ENCODE data around the gene TWIST2. TPM values are rescaled to one million over a fixed set of nuclear protein-coding genes. Genes with fewer than 3 reads are reported as not detected.

TWIST2 gene
- total and polyA plus RNA-seq, 10 of the 15 experiments (the other 5 are each of a cell fraction or from before 2014, with no cell fraction given): not detected

GRCh38 chr2:238873381-238873801 is 25.5 kb downstream of the TWIST2 start:
- SMC1A ChIA-PET (ENCODE audit: uncharacterized antibody, unreplicated experiment): no interaction called here
- H3K4me1 ChIP-seq (ENCODE audit: control insufficient read depth, insufficient read depth, low read length): no peaks in the 10 kb centered on the region
- DNase-seq (ENCODE audit: low read depth, low spot score) (no peak), ATAC-seq (no peak), FAIRE-seq (no peak)
- H3K27ac ChIP-seq (ENCODE audit: control insufficient read depth, insufficient read depth): no peak overlapping the region
- BruUV-seq (replicated peaks): no TSS peak
- H4K20me1 ChIP-seq (ENCODE audit: control insufficient read depth, insufficient read depth): no peaks in the 10 kb centered on the region
- H3K9ac ChIP-seq (ENCODE audit: control insufficient read depth, insufficient read depth, low read length): no peak overlapping the region
- H3K4me3 ChIP-seq: no peak overlapping the region
- no peak overlapping the region for H3K4me2 ChIP-seq (ENCODE audit: control insufficient read depth, insufficient read depth)
- intact Hi-C loops (cut with micrococcal nuclease; ENCODE audit: unreplicated experiment) (no loop called here), in situ Hi-C loops (cut with MboI) (no loop called here)
- no peaks in the 10 kb centered on the region for H3K79me2 ChIP-seq (ENCODE audit: control insufficient read depth, insufficient read depth, low read length)
- H2AFZ ChIP-seq (ENCODE audit: control insufficient read depth, low read depth, low read length): no peak overlapping the region
- POLR2A ChIA-PET: no interaction called here
- CTCF ChIA-PET: interaction anchor here (0.8 kb wide), 1 partner anchor 177 kb away, joined by 3 read pairs; no protein-coding TSS in a partner anchor
- 43% methylated on average over 16 of the region's 16 CpGs for WGBS (ENCODE audit: insufficient coverage, insufficient replicate concordance, low lambda C conversion rate, missing lambda C conversion rate)
- no peaks in the 10 kb centered on the region; the same call in 2 of the 3 replicates for H3K9me3 ChIP-seq (replicated peaks; ENCODE audit: control insufficient read depth, insufficient read depth, low read length)
- RAD21 ChIA-PET (ENCODE audit: unreplicated experiment): no interaction called here
- no peak for TF ChIP-seq SKIL (IDR thresholded peaks at IDR 0.05; ENCODE audit: low read depth, poor library complexity, severe bottlenecking)
- peak; percentile 42; the same call in 1 of the 2 replicates for TF ChIP-seq PAX5 (IDR thresholded peaks at IDR 0.05; ENCODE audit: borderline replicate concordance, low read depth, low read length)
- no peaks in the 10 kb centered on the region for H3K36me3 ChIP-seq (ENCODE audit: control insufficient read depth in 2 of 2, insufficient read depth in 2 of 2, low read length in 1 of 2)
- no peaks in the 10 kb centered on the region; a peak in 1 of 4 replicates for H3K27me3 ChIP-seq (replicated peaks in 1 of 2; ENCODE audit: control insufficient read depth in 2 of 2, insufficient read depth in 2 of 2, low read length in 1 of 2)

GRCh38 chr2:238873841-238874240 is 26.0 kb downstream of the TWIST2 start:
- H3K79me2 ChIP-seq (ENCODE audit: control insufficient read depth, insufficient read depth, low read length): no peaks in the 10 kb centered on the region
- H3K36me3 ChIP-seq (ENCODE audit: control insufficient read depth in 2 of 2, insufficient read depth in 2 of 2, low read length in 1 of 2): no peaks in the 10 kb centered on the region
- no peak overlapping the region for H3K27ac ChIP-seq (ENCODE audit: control insufficient read depth, insufficient read depth)
- no peak overlapping the region for H3K9ac ChIP-seq (ENCODE audit: control insufficient read depth, insufficient read depth, low read length)
- SMC1A ChIA-PET (ENCODE audit: uncharacterized antibody, unreplicated experiment): no interaction called here
- 41% methylated on average over 6 of the region's 6 CpGs for whole genome bisulfite sequencing (ENCODE audit: insufficient coverage, insufficient replicate concordance, low lambda C conversion rate, missing lambda C conversion rate)
- no peak overlapping the region for H2AFZ ChIP-seq (ENCODE audit: control insufficient read depth, low read depth, low read length)
- no peaks in the 10 kb centered on the region for H4K20me1 ChIP-seq (ENCODE audit: control insufficient read depth, insufficient read depth)
- intact Hi-C loops (cut with micrococcal nuclease; ENCODE audit: unreplicated experiment): no loop called here
- no peaks in the 10 kb centered on the region; a peak in 1 of 4 replicates for H3K27me3 ChIP-seq (replicated peaks in 1 of 2; ENCODE audit: control insufficient read depth in 2 of 2, insufficient read depth in 2 of 2, low read length in 1 of 2)
- BruUV-seq (replicated peaks): no TSS peak
- no peak for DNase-seq (ENCODE audit: low read depth, low spot score)
- H3K4me2 ChIP-seq (ENCODE audit: control insufficient read depth, insufficient read depth): no peak overlapping the region
- ATAC-seq: no peak
- H3K4me3 ChIP-seq: no peak overlapping the region
- in situ Hi-C loops (cut with MboI): no loop called here
- no peaks in the 10 kb centered on the region; the same call in 2 of the 3 replicates for H3K9me3 ChIP-seq (replicated peaks; ENCODE audit: control insufficient read depth, insufficient read depth, low read length)
- CTCF ChIA-PET: interaction anchor here (0.8 kb wide), 1 partner anchor 177 kb away, joined by 3 read pairs; no protein-coding TSS in a partner anchor
- RAD21 ChIA-PET (ENCODE audit: unreplicated experiment): no interaction called here
- POLR2A ChIA-PET: no interaction called here
- no peak for FAIRE-seq
- no peaks in the 10 kb centered on the region for H3K4me1 ChIP-seq (ENCODE audit: control insufficient read depth, insufficient read depth, low read length)
- no peak for TF ChIP-seq KDM1A (IDR thresholded peaks at IDR 0.05; ENCODE audit: borderline replicate concordance)
- no peak for TF ChIP-seq USF1 (IDR thresholded peaks at IDR 0.05; ENCODE audit: borderline replicate concordance, extremely low read length, insufficient read depth, low read depth, low read length)
- no peak for TF ChIP-seq USF2 (IDR thresholded peaks at IDR 0.05; ENCODE audit: borderline replicate concordance, low read depth, low read length)
- no peak for TF ChIP-seq ELK1 (IDR thresholded peaks at IDR 0.05; ENCODE audit: low read depth, low read length)
- TF ChIP-seq BACH1 (IDR thresholded peaks at IDR 0.05; ENCODE audit: borderline replicate concordance): no peak
- no peak for TF ChIP-seq ZNF217 (IDR thresholded peaks at IDR 0.05)
- no peak for TF ChIP-seq SIN3A (IDR thresholded peaks at IDR 0.05; ENCODE audit: low read depth, low read length)
- no peak for TF ChIP-seq WRNIP1 (IDR thresholded peaks at IDR 0.05; ENCODE audit: borderline replicate concordance, low read depth, low read length)
- TF ChIP-seq TAF1 (IDR thresholded peaks at IDR 0.05; ENCODE audit: borderline replicate concordance, low read depth, low read length): no peak
- no peak for TF ChIP-seq STAT1 (conservative IDR thresholded peaks at IDR 0.05)
- no peak for TF ChIP-seq TCF12 (IDR thresholded peaks at IDR 0.05; ENCODE audit: low read depth, low read length)
